ENCODE measurements around the gene GLB1L3.

GLB1L3 gene

DNA sequence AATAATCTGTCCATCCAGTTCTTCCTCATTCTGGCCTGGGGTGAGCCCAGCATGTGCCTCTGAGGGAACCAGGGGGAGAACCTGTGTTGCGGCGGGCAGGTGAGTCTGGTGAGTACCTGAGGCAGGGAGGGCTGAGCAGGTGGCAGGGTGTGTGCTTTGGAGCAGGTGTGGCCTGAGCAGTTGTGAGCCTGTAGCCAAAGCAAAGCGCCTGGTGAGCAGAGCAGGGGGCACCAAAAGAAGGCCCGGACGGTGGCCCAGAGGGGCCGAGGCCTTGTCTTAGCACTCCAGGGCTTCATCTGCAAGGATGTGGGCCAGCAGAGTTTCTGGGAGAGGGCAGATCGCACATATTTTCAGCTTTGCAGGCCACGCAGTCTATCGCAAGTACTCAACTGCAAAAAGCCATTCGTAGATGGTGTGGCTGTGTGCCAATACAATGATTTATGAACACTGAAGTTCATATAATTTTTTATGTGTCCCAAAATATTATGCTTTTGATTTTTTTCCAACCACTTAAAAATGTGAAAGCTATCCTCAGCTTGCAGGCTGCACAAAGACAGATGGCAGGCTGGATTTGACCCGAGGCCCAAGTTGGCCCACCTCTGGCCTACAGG lies 64.3 kb downstream of the GLB1L3 start:
- Histone ChIP-seq H3F3A (ENCODE audit: control insufficient read depth, insufficient read depth) (no peaks in the 10 kb centered on the region), H3K27me3 (ENCODE audit: control insufficient read depth, low read length) (no peaks in the 10 kb centered on the region), H3K4me1 (ENCODE audit: control insufficient read depth, low read length) (no peaks in the 10 kb centered on the region), H3K4me3 (ENCODE audit: low read length) (no peak overlapping the region), H3K36me3 (ENCODE audit: control insufficient read depth, low read length) (no peaks in the 10 kb centered on the region), H3K27ac (ENCODE audit: low read depth, low read length) (no peak overlapping the region), H3K79me2 (ENCODE audit: control insufficient read depth, low read length) (no peaks in the 10 kb centered on the region), H3K9me3 (ENCODE audit: control insufficient read depth, insufficient read depth, low read length) (no peaks in the 10 kb centered on the region), H3K4me2 (ENCODE audit: low read length) (no peak overlapping the region), H3K9me2 (replicated peaks; ENCODE audit: control insufficient read depth, low read length) (no peaks in the 10 kb centered on the region), H4K20me1 (ENCODE audit: control insufficient read depth, insufficient read depth, low read depth, low read length) (no peaks in the 10 kb centered on the region)
- no peak for TF ChIP-seq CTCF (IDR thresholded peaks at IDR 0.05; ENCODE audit: low read depth, low read length, poor library complexity, severe bottlenecking)

GRCh38 chr11:134341805-134342571 lies 65.8 kb downstream of the GLB1L3 start:
- Histone ChIP-seq H3F3A (ENCODE audit: control insufficient read depth, insufficient read depth) (no peaks in the 10 kb centered on the region), H3K36me3 (ENCODE audit: control insufficient read depth, low read length) (no peaks in the 10 kb centered on the region), H3K79me2 (ENCODE audit: control insufficient read depth, low read length) (no peaks in the 10 kb centered on the region), H3K27ac (ENCODE audit: low read depth, low read length) (no peak overlapping the region), H3K9me2 (replicated peaks; ENCODE audit: control insufficient read depth, low read length) (no peaks in the 10 kb centered on the region), H3K4me2 (ENCODE audit: low read length) (no peak overlapping the region), H3K9me3 (ENCODE audit: control insufficient read depth, insufficient read depth, low read length) (no peaks in the 10 kb centered on the region), H4K20me1 (ENCODE audit: control insufficient read depth, insufficient read depth, low read depth, low read length) (no peaks in the 10 kb centered on the region), H3K4me3 (ENCODE audit: low read length) (no peak overlapping the region), H3K27me3 (ENCODE audit: control insufficient read depth, low read length) (no peaks in the 10 kb centered on the region), H3K4me1 (ENCODE audit: control insufficient read depth, low read length) (no peaks in the 10 kb centered on the region)
- TF ChIP-seq EZH2phosphoT487 (IDR thresholded peaks at IDR 0.05; ENCODE audit: borderline replicate concordance, low read length) (no peak), CTCF (IDR thresholded peaks at IDR 0.05; ENCODE audit: low read depth, low read length, poor library complexity, severe bottlenecking) (no peak)

DNA sequence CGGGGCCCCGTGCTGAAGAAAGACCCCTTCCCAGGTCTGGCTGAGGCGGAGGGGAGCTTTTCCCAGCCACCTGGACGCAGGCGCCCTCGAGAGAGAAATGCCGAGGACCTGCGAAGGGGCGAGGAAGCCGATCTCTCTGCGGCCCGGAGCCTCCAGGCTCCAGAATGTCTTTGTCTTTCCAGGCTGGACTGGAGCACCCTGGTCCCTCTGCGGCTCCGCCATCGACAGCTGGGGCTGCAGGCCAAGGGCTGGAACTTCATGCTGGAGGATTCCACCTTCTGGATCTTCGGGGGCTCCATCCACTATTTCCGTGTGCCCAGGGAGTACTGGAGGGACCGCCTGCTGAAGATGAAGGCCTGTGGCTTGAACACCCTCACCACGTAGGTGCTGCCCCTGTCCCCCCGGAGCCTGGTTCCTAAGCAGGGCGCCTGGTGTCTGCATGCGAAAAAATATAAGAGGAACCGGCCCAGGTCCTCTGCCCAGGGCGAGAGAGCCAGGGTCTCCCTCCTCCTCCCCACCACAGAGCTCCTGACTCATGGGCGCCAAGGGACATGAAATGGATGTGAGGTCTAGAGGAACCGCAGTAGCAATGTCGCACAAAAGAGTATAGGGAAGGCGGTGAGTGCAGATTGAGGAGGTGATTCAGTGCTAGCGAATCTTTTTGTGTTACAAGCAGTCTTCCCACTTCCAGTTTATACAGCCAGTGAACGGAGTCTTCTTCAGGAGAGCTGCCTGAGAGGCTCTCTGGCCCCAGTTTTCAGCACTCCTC lies 66.6 kb downstream of the GLB1L3 start:
- H3K27me3 ChIP-seq (ENCODE audit: control insufficient read depth, low read length): no peaks in the 10 kb centered on the region
- no peaks in the 10 kb centered on the region for H3K4me1 ChIP-seq (ENCODE audit: control insufficient read depth, low read length)
- no peaks in the 10 kb centered on the region for H3K9me2 ChIP-seq (replicated peaks; ENCODE audit: control insufficient read depth, low read length)
- no peaks in the 10 kb centered on the region for H3F3A ChIP-seq (ENCODE audit: control insufficient read depth, insufficient read depth)
- no peak for TF ChIP-seq EZH2phosphoT487 (IDR thresholded peaks at IDR 0.05; ENCODE audit: borderline replicate concordance, low read length)
- TF ChIP-seq CTCF (IDR thresholded peaks at IDR 0.05; ENCODE audit: low read depth, low read length, poor library complexity, severe bottlenecking): no peak
- H3K27ac ChIP-seq (ENCODE audit: low read depth, low read length): no peak overlapping the region
- no peaks in the 10 kb centered on the region for H4K20me1 ChIP-seq (ENCODE audit: control insufficient read depth, insufficient read depth, low read depth, low read length)
- H3K4me2 ChIP-seq (ENCODE audit: low read length): no peak overlapping the region
- H3K4me3 ChIP-seq (ENCODE audit: low read length): no peak overlapping the region
- H3K9me3 ChIP-seq (ENCODE audit: control insufficient read depth, insufficient read depth, low read length): no peaks in the 10 kb centered on the region
- no peaks in the 10 kb centered on the region for H3K36me3 ChIP-seq (ENCODE audit: control insufficient read depth, low read length)
- no peaks in the 10 kb centered on the region for H3K79me2 ChIP-seq (ENCODE audit: control insufficient read depth, low read length)
